Stimulated activated CD8-positive, alpha-beta memory T cell treated with anti-CD3 and anti-CD28 coated beads, Interleukin-2, amount 100 ng/mL, for 1 hour (primary cell): Measurements from ENCODE around the gene TRIM17.

ENCODE experiments used
- DNase-seq, 2 donors: peaks; one replicate each; pipeline ENCODE4 v3.0.0-alpha.2; 2020; ENCODE audit warnings: low read depth in 2 of 2

Gene TRIM17

GRCh38 chr1:228367798-228368791, 48.6 kb downstream of the TRIM17 start:
- no peak for DNase-seq

- DNase-seq, result no peak
These were observed 49.6 kb downstream of the TRIM17 start for GRCh38 chr1:228366866-228367741.

GRCh38 chr1:228366062-228366865, 50.4 kb downstream of the TRIM17 start:
- no peak for DNase-seq

GRCh38 chr1:228365271-228366061, 51.2 kb downstream of the TRIM17 start:
- DNase-seq, result no peak

GRCh38 chr1:228364706-228365213, 51.9 kb downstream of the TRIM17 start:
- DNase-seq, result no peak

- no peak for DNase-seq
These were observed 52.5 kb downstream of the TRIM17 start for GRCh38 chr1:228364068-228364705.

GRCh38 chr1:228363686-228364067, 53.0 kb downstream of the TRIM17 start:
- DNase-seq, result no peak

- no peak for DNase-seq
These were observed 53.7 kb downstream of the TRIM17 start for GRCh38 chr1:228362884-228363450.

GRCh38 chr1:228362141-228362883, 54.3 kb downstream of the TRIM17 start:
- DNase-seq, result no peak

- DNase-seq, result no peak
These were observed 55.1 kb downstream of the TRIM17 start for GRCh38 chr1:228361314-228362140.

GRCh38 chr1:228360533-228361313, 55.9 kb downstream of the TRIM17 start:
- DNase-seq, result no peak

GRCh38 chr1:228359613-228360532, 56.8 kb downstream of the TRIM17 start:
- DNase-seq, result no peak

GRCh38 chr1:228358764-228359612, 57.7 kb downstream of the TRIM17 start:
- DNase-seq, result no peak

- no peak for DNase-seq
These were observed 58.5 kb downstream of the TRIM17 start for GRCh38 chr1:228358039-228358763.
